HS-5 (cell line): ENCODE results near the gene TRAPPC11.
"Not testable (repeated sequence)": the region's sequence is repeated elsewhere in the genome, so short reads cannot be mapped to it uniquely, and the experiment has no call there.

Experiments used
- DNase-seq: peaks from one replicate; pipeline ENCODE4 v3.0.0-alpha.2; 2012; ENCODE audit warnings: low read depth

TRAPPC11 gene

GRCh38 chr4:183721207-183722081 is 62.4 kb downstream of the TRAPPC11 start:
- DNase-seq = no peak

GRCh38 chr4:183722731-183723560 is 63.9 kb downstream of the TRAPPC11 start:
- no peak for DNase-seq

- DNase-seq = no peak
Measured at GRCh38 chr4:183723561-183724228, 64.6 kb downstream of the TRAPPC11 start.

GRCh38 chr4:183725585-183725984 is 66.5 kb downstream of the TRAPPC11 start:
- not testable (repeated sequence) for DNase-seq

GRCh38 chr4:183727482-183727881 is 68.4 kb downstream of the TRAPPC11 start:
- no peak for DNase-seq

GRCh38 chr4:183728223-183729068 is 69.4 kb downstream of the TRAPPC11 start:
- DNase-seq = no peak

- DNase-seq = no peak
Measured at GRCh38 chr4:183729069-183729406, 69.9 kb downstream of the TRAPPC11 start.

GRCh38 chr4:183729430-183730328 is 70.6 kb downstream of the TRAPPC11 start:
- no peak for DNase-seq

- DNase-seq = no peak
Measured at GRCh38 chr4:183732296-183732695, 73.2 kb downstream of the TRAPPC11 start.

GRCh38 chr4:183733181-183733580 is 74.1 kb downstream of the TRAPPC11 start:
- no peak for DNase-seq

GRCh38 chr4:183738081-183738673 is 79.1 kb downstream of the TRAPPC11 start:
- no peak for DNase-seq

GRCh38 chr4:183738961-183739360 is 79.9 kb downstream of the TRAPPC11 start:
- no peak for DNase-seq

GRCh38 chr4:183746305-183747229 is 87.5 kb downstream of the TRAPPC11 start:
- no peak for DNase-seq

- no peak for DNase-seq
Measured at GRCh38 chr4:183747380-183747779, 88.3 kb downstream of the TRAPPC11 start.

GRCh38 chr4:183747931-183748670 is 89.0 kb downstream of the TRAPPC11 start:
- no peak for DNase-seq

GRCh38 chr4:183751106-183751505 is 92.0 kb downstream of the TRAPPC11 start:
- no peak for DNase-seq

- no peak for DNase-seq
Measured at GRCh38 chr4:183755596-183755995, 96.5 kb downstream of the TRAPPC11 start.

- no peak for DNase-seq
Measured at GRCh38 chr4:183757060-183757459, 98.0 kb downstream of the TRAPPC11 start.
